Breast epithelium (tissue), 4 donors: ENCODE data around the gene STXBP6. TPM values are rescaled to one million over a fixed set of nuclear protein-coding genes. Genes with fewer than 3 reads are reported as not detected.
A peak's percentile ranks its signal among the peaks of the same experiment; 100 is the strongest.

Experiments used
- DNase-seq, 2 donors: peaks; one replicate each; pipeline ENCODE4 v3.0.0-alpha.2; 2019; ENCODE audit warnings: low spot score in 2 of 2
- H3K27ac ChIP-seq, 2 donors: fragments of 200-600 bp; sonication (generic) in 1 of 2; one replicate each; pipeline ENCODE4 v1.5.1; 2016 to 2019; ENCODE audit warnings: mild to moderate bottlenecking in 1 of 2
- H3K27me3 ChIP-seq, 2 donors: fragments of 200-600 bp; sonication (generic) in 1 of 2; one replicate each; pipeline versions ENCODE4 v1.5.1 to v1.6.0; 2017 to 2019; ENCODE audit warnings: control low read depth in 1 of 2, mild to moderate bottlenecking in 1 of 2
- H3K36me3 ChIP-seq: fragments of 200-600 bp; one replicate; pipeline ENCODE4 v1.5.1; 2019
- H3K4me1 ChIP-seq, 2 donors: fragments of 200-600 bp; sonication (generic); one replicate each; pipeline ENCODE4 v1.5.1; 2016 to 2019; ENCODE audit warnings: control low read depth in 1 of 2
- H3K4me3 ChIP-seq, 3 donors: fragments of 200-600 bp; sonication (generic); 1 replicate in 2 of 3; 2 replicates in 1 of 3; pipeline ENCODE4 v1.5.1; 2016 to 2019; ENCODE audit warnings: mild to moderate bottlenecking in 3 of 3, moderate library complexity in 2 of 3
- H3K9me3 ChIP-seq, 2 donors: fragments of 200-600 bp; sonication (generic) in 1 of 2; one replicate each; pipeline ENCODE4 v1.5.1; 2016 to 2019; ENCODE audit warnings: control low read depth in 1 of 2
- CTCF ChIP-seq, 3 donors: fragments of 450-650 bp; IDR thresholded peaks; one replicate each; pipeline ENCODE4 v1.5.1; 2016 to 2017; ENCODE audit warnings: antibody characterized with exemption in 3 of 3, mild to moderate bottlenecking in 3 of 3, moderate library complexity in 3 of 3
- POLR2A ChIP-seq: fragments of 450-650 bp; IDR thresholded peaks from one replicate; pipeline ENCODE4 v1.6.1; 2016; ENCODE audit warnings: antibody characterized with exemption, mild to moderate bottlenecking, moderate library complexity
- POLR2AphosphoS5 ChIP-seq, 3 donors: sonication (generic); formaldehyde crosslinking; IDR thresholded peaks; one replicate each; pipeline ENCODE4 v1.6.1; 2017; ENCODE audit warnings: antibody characterized with exemption in 3 of 3
- intact Hi-C: fragments of 100-400 bp; cut with DNase I; formaldehyde crosslinking; loops from one replicate; pipeline ENCODE4 v1.15.1; 2023; ENCODE audit warnings: low total_unique reads
- total RNA-seq, 3 donors: library from RNA; depleted of rRNA; stranded (reverse); fragments of >200 nt; gene quantifications; one replicate each; pipeline ENCODE4 v1.1.0, GENCODE V29; 2016

STXBP6 gene
- total RNA-seq, 3 donors from 2014 or later = 2.6 to 8.3 (median 5.3) TPM

DNA sequence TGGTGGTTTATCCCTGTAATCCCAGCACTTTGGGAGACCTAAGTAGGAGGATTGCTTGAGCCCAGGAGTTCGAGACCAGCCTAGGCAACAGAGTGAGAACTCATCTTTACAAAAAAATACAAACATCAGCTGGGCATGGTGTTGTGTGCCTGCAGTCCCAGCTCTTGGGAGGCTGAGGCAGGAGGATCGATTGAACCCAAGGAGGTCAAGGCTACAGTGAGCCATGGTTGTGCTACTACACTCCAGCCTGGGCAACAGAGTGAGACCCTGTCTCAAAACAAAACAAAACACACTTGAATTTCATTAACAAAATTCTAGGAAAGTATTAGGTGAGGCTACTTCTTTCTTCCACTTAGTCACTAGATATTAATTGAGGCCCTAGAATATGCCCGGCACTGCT is 77.1 kb downstream of the STXBP6 start:
- no peak overlapping the region for H3K27ac ChIP-seq
- no peaks in the 10 kb centered on the region for H3K27me3 ChIP-seq
- DNase-seq = no peak
- no peaks in the 10 kb centered on the region for H3K36me3 ChIP-seq
- TF ChIP-seq POLR2A = no peak
- no peak for TF ChIP-seq CTCF (IDR thresholded peaks at IDR 0.05)
- no peak for TF ChIP-seq POLR2AphosphoS5 (IDR thresholded peaks at IDR 0.05)
- intact Hi-C loops = no loop called here
- H3K9me3 ChIP-seq = no peaks in the 10 kb centered on the region
- no peaks in the 10 kb centered on the region for H3K4me1 ChIP-seq
- H3K4me3 ChIP-seq = no peak overlapping the region

GRCh38 chr14:24971255-24971654 is 78.7 kb downstream of the STXBP6 start:
- Histone ChIP-seq H3K4me3 (no peak overlapping the region), H3K27me3 (no peaks in the 10 kb centered on the region), H3K27ac (no peak overlapping the region), H3K36me3 (no peaks in the 10 kb centered on the region), H3K4me1 (no peaks in the 10 kb centered on the region), H3K9me3 (no peaks in the 10 kb centered on the region)
- no peak for TF ChIP-seq POLR2A
- TF ChIP-seq POLR2AphosphoS5 (IDR thresholded peaks at IDR 0.05) = no peak
- TF ChIP-seq CTCF (IDR thresholded peaks at IDR 0.05) = no peak
- no peak for DNase-seq
- intact Hi-C loops = no loop called here

DNA sequence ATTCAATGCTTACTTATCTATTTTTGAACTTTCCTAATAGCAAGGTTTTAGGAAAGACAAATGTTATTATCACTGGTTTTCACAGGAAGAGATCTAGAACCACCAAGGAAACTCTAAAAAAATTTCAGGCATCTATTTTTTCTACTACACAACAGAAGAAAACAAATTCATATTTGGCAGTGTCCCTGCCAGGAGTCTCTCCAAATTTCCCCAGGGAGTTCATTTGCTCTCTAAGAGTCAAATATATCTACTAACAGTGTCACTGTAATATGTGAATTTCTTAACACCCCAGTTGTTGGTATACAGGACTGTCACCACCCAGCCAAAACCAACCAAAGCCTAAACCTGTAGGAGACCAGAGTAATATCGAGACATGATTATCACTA is 83.4 kb downstream of the STXBP6 start:
- DNase-seq = no peak
- Histone ChIP-seq H3K27me3 (no peaks in the 10 kb centered on the region), H3K36me3 (no peaks in the 10 kb centered on the region), H3K27ac (no peak overlapping the region), H3K4me1 (no peaks in the 10 kb centered on the region), H3K4me3 (no peak overlapping the region), H3K9me3 (no peaks in the 10 kb centered on the region)
- TF ChIP-seq POLR2A = no peak
- TF ChIP-seq CTCF (IDR thresholded peaks at IDR 0.05) = no peak
- no peak for TF ChIP-seq POLR2AphosphoS5 (IDR thresholded peaks at IDR 0.05)
- intact Hi-C loops = no loop called here

DNA sequence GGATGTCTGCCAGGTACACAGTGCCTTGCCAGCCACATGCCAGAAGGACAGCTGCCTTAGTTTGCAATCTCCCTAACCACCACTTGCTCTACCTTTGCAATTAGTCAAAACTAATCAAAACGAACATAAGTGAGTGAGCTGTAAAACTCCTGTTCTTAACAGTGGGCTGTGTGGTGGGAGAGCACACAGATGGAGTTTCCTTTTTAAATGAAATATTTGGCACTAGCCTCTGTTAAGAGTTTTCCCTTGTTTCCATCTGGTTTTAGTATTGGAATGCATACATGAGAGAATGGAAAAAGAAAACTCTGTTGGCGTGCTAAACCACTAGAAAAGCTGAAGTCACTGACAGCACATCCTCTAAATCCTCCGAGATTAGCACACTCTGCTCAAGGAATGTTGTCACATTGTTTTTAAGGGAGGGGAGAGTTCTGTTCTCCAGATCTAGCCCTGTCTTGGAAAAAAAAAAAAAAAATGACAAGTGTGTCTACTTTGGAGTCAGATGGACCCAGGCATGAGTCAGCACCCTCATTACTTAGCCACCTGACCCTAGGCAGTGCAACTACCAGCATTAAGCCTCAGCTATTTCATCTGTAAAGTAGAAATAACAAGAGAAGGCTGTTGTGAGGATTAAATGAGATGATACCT is 83.9 kb downstream of the STXBP6 start:
- Histone ChIP-seq H3K4me1 (no peaks in the 10 kb centered on the region), H3K9me3 (no peaks in the 10 kb centered on the region), H3K27ac (peak overlapping the region in 1 of 2 donors; percentile 27), H3K27me3 (no peaks in the 10 kb centered on the region), H3K4me3 (no peak overlapping the region), H3K36me3 (no peaks in the 10 kb centered on the region)
- no peak for DNase-seq
- intact Hi-C loops = no loop called here
- TF ChIP-seq CTCF (IDR thresholded peaks at IDR 0.05) = no peak
- no peak for TF ChIP-seq POLR2A
- TF ChIP-seq POLR2AphosphoS5 (IDR thresholded peaks at IDR 0.05) = no peak

DNA sequence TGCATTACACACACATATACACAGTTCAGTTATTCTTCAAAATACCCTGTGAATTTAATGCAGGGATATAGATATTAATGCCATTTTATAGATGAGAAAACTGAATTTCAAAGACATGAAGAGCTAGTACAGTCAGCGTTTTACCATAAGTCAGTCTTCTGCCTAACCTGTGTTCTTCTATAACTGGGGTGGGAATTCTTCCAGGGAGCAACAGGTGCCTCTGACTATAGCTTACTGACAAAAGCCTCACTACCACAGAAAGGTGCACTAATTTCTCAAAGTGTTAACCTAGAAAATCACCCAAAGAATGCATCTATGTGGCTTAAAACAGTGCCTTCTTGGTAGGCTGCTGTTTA is 84.4 kb downstream of the STXBP6 start:
- peak overlapping the region in 1 of 2 donors; percentile 27 for H3K27ac ChIP-seq
- H3K4me1 ChIP-seq = no peaks in the 10 kb centered on the region
- H3K9me3 ChIP-seq = no peaks in the 10 kb centered on the region
- H3K36me3 ChIP-seq = no peaks in the 10 kb centered on the region
- TF ChIP-seq POLR2AphosphoS5 (IDR thresholded peaks at IDR 0.05) (no peak), POLR2A (no peak), CTCF (IDR thresholded peaks at IDR 0.05) (no peak)
- intact Hi-C loops = no loop called here
- H3K27me3 ChIP-seq = no peaks in the 10 kb centered on the region
- H3K4me3 ChIP-seq = no peak overlapping the region
- DNase-seq = no peak
